Caco-2 (cell line): ENCODE measurements around the gene CDC42BPA. TPM values are rescaled to one million over a fixed set of nuclear protein-coding genes. Genes with fewer than 3 reads are reported as not detected.

Experiments used
- BruUV-seq: library from RNA; stranded (reverse); fragments of 400-500 nt; replicated peaks from 2 replicates; lab custom pipeline; 2021; lab: Mats Ljungman, UMichigan
- CTCF ChIA-PET: fragments of 300-600 bp; sonication (Branson Sonifier 250); formaldehyde crosslinking; loops from one replicate; lab custom pipeline; 2022; ENCODE audit warnings: antibody characterized with exemption; lab: Charles Lee
- POLR2A ChIA-PET: fragments of 300-600 bp; sonication (Branson Sonifier 250); formaldehyde crosslinking; loops from one replicate; lab custom pipeline; 2022; ENCODE audit warnings: antibody characterized with exemption; lab: Charles Lee
- DNase-seq, 2 experiments: peaks; one replicate each; pipeline versions ENCODE4 v3.0.0 to v3.0.0-alpha.2; 2020 to 2022
- H3K27me3 ChIP-seq: replicated peaks from 2 replicates; pipeline ENCODE4 v1.6.0; 2011; ENCODE audit warnings: low read length; ENCODE audit not compliant: control insufficient read depth, insufficient read depth
- H3K36me3 ChIP-seq: 2 replicates; pipeline ENCODE4 v1.5.1; 2011; ENCODE audit warnings: low read length; ENCODE audit not compliant: control insufficient read depth, insufficient read depth
- H3K4me1 ChIP-seq: fragments of 250-450 bp; sonication (Bioruptor Pico); 2 replicates; pipeline ENCODE4 v1.5.1; 2020; ENCODE audit warnings: mild to moderate bottlenecking
- H3K4me3 ChIP-seq: 2 replicates; pipeline ENCODE4 v1.5.1; 2011; ENCODE audit warnings: low read depth, mild to moderate bottlenecking, control low read depth, low read length
- H3K9me3 ChIP-seq: fragments of 250-450 bp; sonication (Bioruptor Pico); 2 replicates; pipeline ENCODE4 v1.5.1; 2020; ENCODE audit warnings: mild to moderate bottlenecking, moderate library complexity
- H3K27ac Mint-ChIP-seq: one replicate; pipeline ENCODE4 v1.8.0; 2022; ENCODE audit warnings: mixed read lengths; ENCODE audit not compliant: unreplicated experiment
- H3K27me3 Mint-ChIP-seq: one replicate; pipeline ENCODE4 v1.8.0; 2022; ENCODE audit warnings: mixed read lengths; ENCODE audit not compliant: insufficient read depth, unreplicated experiment
- H3K36me3 Mint-ChIP-seq: one replicate; pipeline ENCODE4 v1.8.0; 2022; ENCODE audit warnings: mild to moderate bottlenecking, mixed read lengths; ENCODE audit not compliant: insufficient read depth, unreplicated experiment
- H3K4me1 Mint-ChIP-seq: one replicate; pipeline ENCODE4 v1.8.0; 2022; ENCODE audit warnings: low read depth, mixed read lengths; ENCODE audit not compliant: unreplicated experiment
- H3K4me3 Mint-ChIP-seq: one replicate; pipeline ENCODE4 v1.8.0; 2022; ENCODE audit warnings: mild to moderate bottlenecking, moderate library complexity, mixed read lengths; ENCODE audit not compliant: unreplicated experiment
- H3K9me3 Mint-ChIP-seq: one replicate; pipeline ENCODE4 v1.8.0; 2022; ENCODE audit warnings: mixed read lengths; ENCODE audit not compliant: unreplicated experiment
- intact Hi-C: fragments of 100-400 bp; cut with micrococcal nuclease; formaldehyde crosslinking; loops from one replicate; pipeline ENCODE4 v1.10.0; 2022; ENCODE audit not compliant: unreplicated experiment
- total RNA-seq: library from RNA; stranded (reverse); gene quantifications from 2 replicates; pipeline ENCODE4 v1.2.3, GENCODE V29; 2022
- TF ChIP-seq, protein P1 (sequence below), 2 experiments: fragments of 200-600 bp in 1 of 2; IDR thresholded peaks; 1 replicate in 1 of 2; 2 replicates in 1 of 2; pipeline versions ENCODE4 v1.5.1 to v1.8.0; 2011 to 2022; ENCODE audit warnings: antibody characterized with exemption in 1 of 2, control low read depth in 1 of 2, inconsistent platforms in 1 of 2, low read depth in 1 of 2, low read length in 1 of 2, mild to moderate bottlenecking in 1 of 2, moderate library complexity in 1 of 2; ENCODE audit not compliant: insufficient read depth in 1 of 2, severe bottlenecking in 1 of 2, unreplicated experiment in 1 of 2

Gene CDC42BPA
- total RNA-seq, 1 experiment from 2014 or later: 38.3 TPM

DNA sequence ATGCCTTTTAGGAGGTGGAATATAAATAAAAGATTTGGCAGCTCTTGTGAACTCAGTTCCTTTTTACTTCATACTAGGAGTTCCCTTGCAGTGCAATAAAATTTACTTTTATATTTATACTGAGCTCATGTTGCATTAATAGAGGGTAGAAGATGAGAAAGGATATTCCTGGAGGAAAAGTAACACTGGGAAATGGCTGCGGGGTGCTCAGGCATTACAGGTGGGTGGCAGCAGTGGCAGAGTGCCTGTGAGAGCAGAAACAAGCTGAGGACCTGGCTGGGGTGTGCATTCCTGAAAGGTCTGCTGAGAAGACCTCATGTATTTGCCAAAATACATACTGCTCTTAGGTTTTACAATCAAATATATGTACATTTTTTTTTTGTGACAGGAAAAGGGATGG, 251.3 kb downstream of the CDC42BPA start:
- Histone ChIP-seq H3K36me3 (no peaks in the 10 kb centered on the region), H3K4me3 (no peak overlapping the region), H3K27me3 (no peaks in the 10 kb centered on the region), H3K4me1 (no peaks in the 10 kb centered on the region), H3K9me3 (no peaks in the 10 kb centered on the region)
- ChIA-PET POLR2A (no interaction called here), CTCF (no interaction called here)
- H3K27ac Mint-ChIP-seq: no peak overlapping the region
- H3K9me3 Mint-ChIP-seq: no peaks in the 10 kb centered on the region
- BruUV-seq: no TSS peak
- no peaks in the 10 kb centered on the region for H3K27me3 Mint-ChIP-seq
- intact Hi-C loops: no loop called here
- peaks cover 23% of the 10 kb centered on the region for H3K36me3 Mint-ChIP-seq
- TF ChIP-seq, protein P1, sequence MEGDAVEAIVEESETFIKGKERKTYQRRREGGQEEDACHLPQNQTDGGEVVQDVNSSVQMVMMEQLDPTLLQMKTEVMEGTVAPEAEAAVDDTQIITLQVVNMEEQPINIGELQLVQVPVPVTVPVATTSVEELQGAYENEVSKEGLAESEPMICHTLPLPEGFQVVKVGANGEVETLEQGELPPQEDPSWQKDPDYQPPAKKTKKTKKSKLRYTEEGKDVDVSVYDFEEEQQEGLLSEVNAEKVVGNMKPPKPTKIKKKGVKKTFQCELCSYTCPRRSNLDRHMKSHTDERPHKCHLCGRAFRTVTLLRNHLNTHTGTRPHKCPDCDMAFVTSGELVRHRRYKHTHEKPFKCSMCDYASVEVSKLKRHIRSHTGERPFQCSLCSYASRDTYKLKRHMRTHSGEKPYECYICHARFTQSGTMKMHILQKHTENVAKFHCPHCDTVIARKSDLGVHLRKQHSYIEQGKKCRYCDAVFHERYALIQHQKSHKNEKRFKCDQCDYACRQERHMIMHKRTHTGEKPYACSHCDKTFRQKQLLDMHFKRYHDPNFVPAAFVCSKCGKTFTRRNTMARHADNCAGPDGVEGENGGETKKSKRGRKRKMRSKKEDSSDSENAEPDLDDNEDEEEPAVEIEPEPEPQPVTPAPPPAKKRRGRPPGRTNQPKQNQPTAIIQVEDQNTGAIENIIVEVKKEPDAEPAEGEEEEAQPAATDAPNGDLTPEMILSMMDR (IDR thresholded peaks at IDR 0.05; ENCODE audit: insufficient read depth in 1 of 2, low read depth in 1 of 2, low read length in 1 of 2, severe bottlenecking in 1 of 2, unreplicated experiment in 1 of 2): no peak
- no peak overlapping the region for H3K4me3 Mint-ChIP-seq
- H3K4me1 Mint-ChIP-seq: no peaks in the 10 kb centered on the region
- no peak for DNase-seq

DNA sequence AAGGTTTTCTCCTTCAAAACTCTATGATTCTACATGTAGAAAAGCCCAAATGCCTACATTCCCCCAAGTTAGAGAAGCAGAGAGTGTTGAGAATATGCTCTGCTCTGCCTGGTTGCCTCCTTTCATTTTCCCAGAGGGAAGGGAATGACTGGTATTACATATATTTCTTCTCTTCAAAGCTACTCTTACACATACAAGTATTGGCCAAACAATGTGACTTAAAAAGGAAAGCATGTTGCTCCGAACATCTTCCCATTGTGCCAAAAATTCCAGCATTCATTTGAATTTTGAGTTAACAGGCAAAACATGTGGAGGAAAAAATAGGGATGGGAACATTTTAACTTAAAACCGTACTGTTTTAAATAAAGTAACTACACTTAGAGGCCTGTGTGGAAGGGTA, 253.0 kb downstream of the CDC42BPA start:
- no peaks in the 10 kb centered on the region for H3K9me3 ChIP-seq
- ChIA-PET CTCF (no interaction called here), POLR2A (no interaction called here)
- TF ChIP-seq, protein P1 (IDR thresholded peaks at IDR 0.05; ENCODE audit: insufficient read depth in 1 of 2, low read depth in 1 of 2, low read length in 1 of 2, severe bottlenecking in 1 of 2, unreplicated experiment in 1 of 2): no peak
- H3K4me3 ChIP-seq: no peak overlapping the region
- Mint-ChIP-seq H3K27me3 (no peaks in the 10 kb centered on the region), H3K4me1 (no peaks in the 10 kb centered on the region), H3K9me3 (no peaks in the 10 kb centered on the region), H3K27ac (no peak overlapping the region), H3K36me3 (peaks cover 29% of the 10 kb centered on the region), H3K4me3 (no peak overlapping the region)
- H3K36me3 ChIP-seq: no peaks in the 10 kb centered on the region
- no peaks in the 10 kb centered on the region for H3K4me1 ChIP-seq
- BruUV-seq: no TSS peak
- DNase-seq: no peak
- no peaks in the 10 kb centered on the region for H3K27me3 ChIP-seq
- intact Hi-C loops: no loop called here

DNA sequence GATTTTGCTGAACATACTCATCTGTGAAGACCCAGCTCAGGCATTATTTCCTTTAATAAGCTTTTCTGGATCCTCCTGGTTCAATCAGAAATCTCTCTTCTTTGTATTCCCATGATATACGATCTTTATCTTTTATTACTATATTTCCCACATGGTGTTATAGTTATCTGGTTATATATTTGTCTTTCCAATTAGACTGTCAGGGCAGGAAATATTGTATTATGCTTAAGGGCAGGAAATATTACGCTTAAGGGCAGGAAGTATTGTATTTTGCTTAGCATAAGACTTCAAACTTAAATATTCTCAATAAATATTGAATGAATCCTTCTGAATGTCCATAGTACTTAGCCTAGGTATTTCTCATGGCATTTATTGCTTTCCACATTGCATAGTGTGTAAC, 256.0 kb downstream of the CDC42BPA start:
- POLR2A ChIA-PET: no interaction called here
- CTCF ChIA-PET: no interaction called here
- BruUV-seq: no TSS peak
- Mint-ChIP-seq H3K27me3 (no peaks in the 10 kb centered on the region), H3K27ac (no peak overlapping the region), H3K4me1 (no peaks in the 10 kb centered on the region), H3K9me3 (no peaks in the 10 kb centered on the region), H3K4me3 (no peak overlapping the region), H3K36me3 (peaks cover 33% of the 10 kb centered on the region)
- Histone ChIP-seq H3K4me3 (no peak overlapping the region), H3K36me3 (no peaks in the 10 kb centered on the region), H3K4me1 (no peaks in the 10 kb centered on the region), H3K27me3 (no peaks in the 10 kb centered on the region), H3K9me3 (no peaks in the 10 kb centered on the region)
- intact Hi-C loops: no loop called here
- TF ChIP-seq, protein P1 (IDR thresholded peaks at IDR 0.05; ENCODE audit: insufficient read depth in 1 of 2, low read depth in 1 of 2, low read length in 1 of 2, severe bottlenecking in 1 of 2, unreplicated experiment in 1 of 2): no peak
- DNase-seq: no peak
